Transverse colon (tissue), 4 donors: ENCODE measurements around the gene COQ8B.

Experiments
- CTCF ChIP-seq, 5 experiments: fragments of 200-600 bp in 3 of 5; fragments of 450-650 bp in 2 of 5; sonication (generic) in 3 of 5; IDR thresholded peaks; 1 replicate in 2 of 5; 2 replicates in 3 of 5; pipeline ENCODE4 v1.5.1; 2016 to 2017; ENCODE audit warnings: antibody characterized with exemption in 5 of 5, inconsistent platforms in 3 of 5, mild to moderate bottlenecking in 2 of 5, moderate library complexity in 1 of 5
- EP300 ChIP-seq: sonication (generic); formaldehyde crosslinking; IDR thresholded peaks from one replicate; pipeline ENCODE4 v1.6.1; 2017; ENCODE audit warnings: antibody characterized with exemption, low read depth
- POLR2AphosphoS5 ChIP-seq, 3 donors: sonication (generic); formaldehyde crosslinking; IDR thresholded peaks; one replicate each; pipeline ENCODE4 v1.6.1; 2016; ENCODE audit warnings: antibody characterized with exemption in 3 of 3

- TF ChIP-seq CTCF (IDR thresholded peaks at IDR 0.05) (no peak), POLR2AphosphoS5 (IDR thresholded peaks at IDR 0.05) (no peak), EP300 (no peak)
Observed at GRCh38 chr19:40685016-40685526, 31.6 kb downstream of the COQ8B start.
